ENCODE results near the gene ZDHHC3.
"Not testable (repeated sequence)": the region's sequence is repeated elsewhere in the genome, so short reads cannot be mapped to it uniquely, and the experiment has no call there.

ZDHHC3 gene

DNA sequence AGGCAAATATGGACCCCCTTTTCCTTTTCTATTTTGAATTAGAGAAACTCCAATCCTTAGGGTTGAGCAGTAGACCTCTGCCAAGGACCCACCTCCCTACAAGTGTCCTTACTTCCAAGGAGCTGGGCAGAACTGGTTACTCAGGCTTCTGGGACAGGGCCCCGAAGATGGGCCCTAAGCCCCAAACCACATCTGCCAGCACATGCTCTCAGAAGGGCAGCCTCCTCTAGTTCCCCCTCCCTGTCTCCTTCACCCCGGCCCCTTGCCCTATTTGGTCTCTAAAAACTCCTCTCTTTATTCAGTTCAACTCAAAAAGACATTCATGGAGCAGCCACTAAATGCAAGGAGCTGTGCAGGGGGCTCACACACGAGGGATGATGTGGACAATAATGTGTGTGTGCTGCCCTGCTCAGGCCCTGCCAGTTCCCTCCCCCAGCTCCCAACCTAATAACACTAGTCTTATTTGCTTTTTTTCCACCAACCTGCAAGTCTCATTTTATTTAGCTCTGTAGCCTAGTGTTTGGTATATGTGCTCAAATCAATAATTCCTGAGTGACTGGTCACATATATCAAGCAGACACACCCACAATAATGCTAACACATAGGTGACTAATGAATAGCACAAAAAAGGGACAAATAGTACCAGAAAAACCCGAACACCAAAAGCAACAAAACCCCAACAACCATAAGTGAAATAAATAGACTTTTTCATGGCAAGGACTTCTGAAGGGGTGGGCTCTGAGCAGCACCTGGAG, 12.2 kb downstream of the ZDHHC3 start:
- no peak for DNase-seq (ENCODE audit: low read depth in 2 of 2)

DNA sequence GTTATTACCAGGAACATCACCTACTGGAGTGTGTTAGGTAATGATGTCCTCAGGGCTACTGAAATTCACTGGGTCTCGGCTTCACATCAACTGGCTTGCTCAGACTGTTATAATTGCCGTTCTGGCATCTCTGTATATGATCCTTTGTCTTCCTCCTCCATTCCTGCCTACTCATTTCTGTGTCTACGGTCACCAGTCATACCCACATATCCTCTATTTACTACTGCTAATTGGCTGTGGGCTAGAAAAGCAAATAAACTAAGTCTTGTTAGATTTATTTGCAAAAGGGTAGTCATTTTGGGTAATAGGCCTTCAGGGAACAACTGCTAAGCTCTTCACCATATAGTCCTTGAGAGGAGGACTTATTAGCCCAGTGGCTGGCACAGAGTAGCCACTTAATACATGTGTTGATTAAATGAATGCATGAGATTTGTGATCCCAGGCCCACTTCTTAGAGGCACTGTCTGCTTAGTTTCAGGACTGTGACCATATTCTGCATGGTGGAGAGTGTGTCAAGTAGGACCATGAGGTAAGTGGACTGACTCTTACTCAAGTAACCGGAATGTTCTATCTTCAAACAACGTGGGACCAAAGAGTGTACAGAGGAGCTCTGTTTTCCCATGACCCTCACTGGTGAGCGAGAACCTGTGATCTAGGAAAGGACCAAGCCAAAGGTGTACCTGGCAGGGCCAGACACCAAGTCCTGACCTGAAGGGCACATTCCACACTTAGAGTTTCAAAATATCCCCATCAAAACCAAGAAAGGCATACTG, 13.2 kb downstream of the ZDHHC3 start:
- DNase-seq (ENCODE audit: low read depth in 2 of 2), result no peak

DNA sequence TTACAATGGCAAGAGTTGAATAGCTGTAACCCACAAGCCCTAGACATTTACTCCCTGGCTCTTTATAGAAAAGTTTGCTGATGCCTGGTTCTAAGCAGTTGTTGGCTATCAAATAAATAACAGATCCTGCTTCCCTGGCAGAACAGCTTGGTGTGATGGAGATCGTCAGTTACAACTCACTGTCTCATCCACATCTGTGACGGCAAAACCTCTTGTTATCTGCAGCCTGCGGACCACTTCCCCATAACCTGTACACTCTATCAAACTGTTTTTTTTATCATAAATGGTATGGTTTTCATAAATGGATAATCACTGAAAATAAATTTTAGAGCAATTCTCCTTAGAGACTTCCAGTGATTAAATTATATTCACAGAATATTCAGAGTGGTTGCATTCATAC, 14.1 kb downstream of the ZDHHC3 start:
- DNase-seq (ENCODE audit: low read depth in 2 of 2), result no peak

DNA sequence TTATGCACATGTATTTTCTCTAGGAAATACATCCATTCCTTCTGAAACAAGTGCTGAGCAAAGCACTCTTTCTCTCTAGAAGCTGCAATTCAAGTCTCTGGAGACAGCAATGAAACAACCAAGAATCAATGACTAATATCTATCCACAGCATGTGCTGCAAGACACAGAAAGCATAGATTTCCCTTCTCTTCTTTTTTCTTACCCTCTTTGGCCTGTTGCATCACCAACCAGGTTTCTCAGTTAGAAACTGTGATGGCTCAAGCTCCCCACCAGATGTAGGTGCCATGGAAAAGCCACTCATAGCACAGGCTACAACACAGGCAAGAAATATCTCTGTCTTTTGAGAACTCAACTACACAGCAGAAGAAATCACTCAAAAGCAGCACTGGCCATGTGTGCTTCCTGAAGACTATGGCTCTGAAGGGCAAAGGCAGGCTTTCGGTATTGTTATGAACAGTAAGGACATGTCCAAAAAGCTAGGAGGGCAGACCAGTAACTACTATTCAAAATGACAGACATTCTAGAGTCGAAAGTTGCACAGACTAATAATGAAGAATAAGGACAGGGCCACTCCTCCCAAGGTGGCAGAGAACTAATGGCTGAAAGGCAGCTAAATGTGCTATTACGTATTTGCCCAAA, 15.5 kb downstream of the ZDHHC3 start:
- no peak for DNase-seq (ENCODE audit: low read depth in 2 of 2)

DNA sequence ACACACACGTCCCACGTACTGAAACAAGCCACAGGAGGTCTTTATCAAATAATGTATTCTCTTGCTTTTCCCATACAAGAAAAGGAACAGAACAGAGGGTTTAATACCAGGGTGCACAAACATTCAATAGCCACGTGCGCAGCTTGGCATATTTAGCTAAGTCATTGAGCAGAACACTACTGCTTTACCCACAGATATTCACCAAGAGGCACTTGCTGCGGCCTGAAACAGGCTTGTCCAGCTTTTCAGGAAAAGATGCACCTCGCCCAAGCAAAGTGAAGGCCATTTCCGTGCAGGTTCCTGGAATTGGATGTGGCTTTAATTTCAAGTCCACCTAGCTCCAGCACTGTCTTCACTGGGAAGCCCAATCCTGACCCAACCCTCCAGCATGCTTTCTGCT, 17.6 kb downstream of the ZDHHC3 start:
- no peak for DNase-seq (ENCODE audit: low read depth in 2 of 2)

DNA sequence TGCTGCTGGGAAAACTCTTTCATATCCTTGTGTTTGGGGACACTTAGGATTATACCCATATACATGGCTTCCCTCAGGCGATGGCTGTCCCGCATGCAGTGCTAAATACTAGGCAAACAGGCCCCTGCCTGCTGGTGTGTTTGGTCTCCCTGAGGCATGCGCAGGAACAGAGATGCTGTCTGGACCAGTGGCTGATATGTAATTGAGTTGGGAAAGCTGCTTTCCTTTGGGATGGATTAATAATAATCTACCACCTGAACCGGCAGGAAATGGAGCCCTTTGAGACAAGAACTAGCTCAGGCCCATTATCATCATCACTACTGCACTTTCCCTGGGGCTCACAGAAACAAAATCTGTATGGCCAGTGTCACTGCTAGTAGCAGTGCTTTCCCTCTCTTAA, 18.0 kb downstream of the ZDHHC3 start:
- no peak for DNase-seq (ENCODE audit: low read depth in 2 of 2)

DNA sequence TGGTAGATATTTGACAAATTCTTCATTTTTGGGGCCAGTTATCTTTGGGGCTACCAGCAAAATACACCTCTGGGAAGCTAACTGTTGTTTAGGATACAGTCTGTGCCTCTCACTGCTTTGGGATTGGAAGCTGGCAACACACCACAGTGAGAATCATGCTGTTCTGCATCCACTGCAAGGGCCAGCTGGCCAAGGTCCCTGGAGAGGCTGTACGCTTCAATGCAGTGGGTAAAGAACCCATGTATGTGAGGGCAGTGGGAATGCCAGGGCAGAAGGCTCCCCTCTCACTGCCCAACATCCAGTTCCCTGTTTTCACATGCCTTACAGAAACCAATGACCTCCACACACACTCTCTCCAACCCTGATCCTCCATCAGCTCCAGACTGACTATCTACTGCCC, 20.1 kb downstream of the ZDHHC3 start:
- no peak for DNase-seq (ENCODE audit: low read depth in 2 of 2)

DNA sequence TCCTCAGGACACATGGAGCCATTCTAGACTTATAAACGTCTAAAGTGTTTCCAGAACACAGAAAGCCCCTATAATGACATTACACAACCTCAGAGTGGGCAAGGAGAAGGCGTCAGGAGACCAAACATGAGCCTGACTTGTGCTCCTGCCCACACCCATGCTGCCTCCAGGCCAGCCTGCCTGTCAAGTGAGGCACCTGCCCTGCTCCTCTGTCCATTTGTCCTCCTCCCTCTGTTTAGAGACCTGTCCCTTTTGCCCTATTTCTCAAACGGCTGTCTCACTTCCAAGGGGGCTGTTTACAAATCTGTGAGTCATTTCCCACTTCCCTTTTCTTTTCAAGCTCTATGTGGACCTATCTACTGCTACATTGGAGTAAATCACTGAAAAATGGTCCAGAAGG, 21.0 kb downstream of the ZDHHC3 start:
- no peak for DNase-seq (ENCODE audit: low read depth in 2 of 2)

DNA sequence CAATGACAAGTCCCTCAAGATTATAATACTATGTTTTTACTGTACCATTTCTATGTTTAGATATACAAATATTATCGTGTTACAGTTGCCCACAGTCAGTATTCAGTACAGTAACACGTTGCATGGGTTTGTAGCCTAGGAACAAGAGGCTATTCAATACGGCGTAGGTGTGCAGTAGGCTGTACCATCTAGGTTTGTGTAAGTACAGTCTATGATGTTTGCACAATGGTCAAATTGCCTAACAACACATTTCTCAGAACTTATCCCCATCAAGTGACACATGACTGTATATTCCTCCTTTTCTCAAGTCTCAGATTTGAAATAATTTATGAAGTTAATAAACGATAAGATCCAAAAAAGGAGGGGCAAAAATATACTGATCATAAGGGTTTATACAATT, 21.7 kb downstream of the ZDHHC3 start:
- DNase-seq (ENCODE audit: low read depth in 2 of 2), result no peak

DNA sequence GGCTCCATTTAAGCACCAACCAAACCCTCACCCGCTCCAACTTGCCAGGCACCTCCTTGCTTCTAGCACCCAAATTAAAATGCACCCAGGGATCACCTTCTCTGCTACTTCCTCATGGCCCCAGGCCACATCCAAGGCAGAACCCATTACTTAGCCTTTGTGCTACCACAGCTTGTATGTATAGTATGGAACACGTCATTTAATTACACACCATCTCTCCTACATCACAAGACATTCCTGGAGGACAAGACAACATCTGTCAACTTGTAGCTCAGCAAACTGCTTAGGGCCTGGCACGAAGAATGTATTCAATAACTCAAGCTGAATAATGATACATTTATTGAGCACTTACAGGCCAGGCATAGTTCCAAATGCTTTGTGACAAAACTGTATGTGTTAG, 23.3 kb downstream of the ZDHHC3 start:
- DNase-seq (ENCODE audit: low read depth in 2 of 2), result no peak

DNA sequence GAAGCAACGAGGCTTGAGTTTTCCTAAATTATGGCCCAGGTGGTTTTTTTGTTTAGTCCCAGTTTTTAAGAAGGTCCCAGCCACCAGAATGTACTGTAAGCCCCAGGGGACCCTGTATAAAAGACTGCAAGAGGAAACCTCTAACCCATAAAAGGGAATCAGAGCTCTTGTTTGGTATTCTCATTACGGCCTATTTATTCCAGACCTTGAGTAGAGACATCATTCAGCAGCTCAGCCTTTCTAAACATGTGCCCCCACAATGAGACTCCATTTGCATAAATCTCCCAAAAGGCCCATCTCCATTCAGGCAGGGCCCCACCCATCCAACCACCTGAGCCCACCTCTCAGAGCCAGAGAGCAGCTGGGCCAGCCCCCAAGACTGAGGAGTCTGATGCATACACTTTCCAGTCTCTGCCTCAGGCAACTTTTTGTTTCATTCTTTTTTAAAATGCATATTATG, 25.7 kb downstream of the ZDHHC3 start:
- no peak for DNase-seq (ENCODE audit: low read depth in 2 of 2)

DNA sequence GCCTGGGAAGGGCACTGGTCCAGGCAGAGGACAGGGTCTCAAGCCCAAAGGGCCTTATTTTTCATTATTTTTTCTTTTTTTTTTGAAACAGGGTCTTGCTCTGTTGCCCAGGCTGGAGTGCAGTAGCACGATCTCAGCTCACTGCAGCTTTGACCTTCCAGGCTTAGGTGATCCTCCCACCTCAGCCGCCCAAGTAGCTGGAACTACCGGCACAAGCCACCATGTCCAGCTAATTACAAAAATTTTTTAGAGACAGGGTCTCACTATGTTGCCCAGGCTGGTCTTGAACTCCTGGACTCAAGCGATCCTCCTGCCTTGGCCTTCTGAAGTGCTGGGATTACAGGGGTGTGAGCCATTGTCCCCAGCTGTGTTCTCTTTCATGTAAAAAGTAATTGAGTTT, 26.2 kb downstream of the ZDHHC3 start:
- DNase-seq (ENCODE audit: low read depth in 2 of 2), result not testable (repeated sequence)

DNA sequence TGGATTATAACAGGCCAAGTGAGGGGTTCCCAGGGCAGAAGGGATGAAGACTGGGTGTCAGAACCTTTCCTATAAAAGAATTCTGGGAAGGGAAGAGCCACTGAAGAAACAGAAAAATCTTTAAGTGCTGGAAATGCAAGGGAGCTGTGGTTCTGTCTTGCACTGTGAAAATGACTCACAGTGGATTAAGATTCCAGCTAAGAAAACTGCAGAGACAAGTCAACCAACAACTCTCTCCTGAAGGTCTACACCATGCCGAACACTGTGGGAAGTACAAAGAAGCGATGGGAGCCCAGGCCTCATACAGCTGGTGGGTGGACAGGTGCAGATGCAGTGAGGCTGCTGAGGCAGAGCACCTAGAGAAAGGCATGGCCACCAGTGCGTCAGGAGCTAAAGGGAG, 27.7 kb downstream of the ZDHHC3 start:
- no peak for DNase-seq (ENCODE audit: low read depth in 2 of 2)

DNA sequence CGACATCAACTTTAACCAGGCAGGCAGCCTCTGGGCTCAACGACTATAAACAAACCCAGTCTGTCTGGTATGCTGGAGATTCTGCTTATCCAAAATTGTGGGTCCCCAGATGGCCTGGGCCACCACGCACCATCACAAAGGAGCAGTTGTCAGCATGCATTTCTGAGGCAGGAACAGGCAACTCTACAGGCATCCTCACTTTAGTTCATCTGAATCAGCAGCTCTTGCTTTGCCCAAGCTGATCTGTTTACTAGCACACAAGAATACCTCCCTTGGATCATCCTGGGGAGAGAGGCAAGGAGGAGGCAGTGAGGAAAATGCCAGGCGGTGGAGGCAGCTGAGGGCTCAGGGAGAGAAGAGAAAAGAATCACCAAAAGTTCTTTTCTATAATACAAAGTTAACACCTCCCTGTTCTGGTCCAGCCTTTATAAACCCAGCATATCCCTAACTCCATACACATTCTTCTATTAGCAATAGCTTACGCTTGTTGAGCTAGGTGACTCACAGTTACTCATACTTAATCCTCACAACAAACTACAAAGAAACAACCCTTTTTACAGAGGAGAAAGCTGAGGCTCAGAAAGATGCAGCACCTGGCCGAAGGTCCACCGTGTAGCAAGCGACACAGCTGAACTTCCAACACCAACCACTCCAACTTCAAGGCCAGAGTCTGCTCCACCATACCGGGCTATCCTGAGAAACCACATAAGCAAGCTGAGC, 33.6 kb downstream of the ZDHHC3 start:
- DNase-seq (ENCODE audit: low read depth in 2 of 2), result no peak

DNA sequence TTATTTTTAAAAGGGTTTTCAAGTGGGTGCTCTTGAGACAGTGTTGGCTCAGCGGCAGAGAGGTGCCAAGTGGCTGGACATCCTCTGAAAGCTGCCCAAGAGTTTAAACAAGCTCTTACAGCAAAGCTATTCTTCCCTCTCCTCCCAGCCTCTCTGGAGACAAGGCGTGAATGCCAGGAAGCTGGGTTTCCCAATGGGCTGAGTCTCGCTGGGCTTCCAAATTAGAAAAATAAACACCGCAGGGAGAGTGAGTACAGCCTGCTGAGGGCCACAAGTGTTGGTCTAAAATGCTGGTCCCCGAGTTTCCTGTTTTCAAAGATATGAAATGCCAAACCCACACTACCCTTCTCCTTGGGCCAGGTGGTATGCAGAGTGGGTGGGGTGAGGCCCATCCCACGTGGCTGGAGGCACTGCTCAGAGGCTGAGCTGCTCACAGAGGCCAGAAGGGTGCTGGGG, 36.4 kb downstream of the ZDHHC3 start:
- DNase-seq (ENCODE audit: low read depth in 2 of 2), result no peak

DNA sequence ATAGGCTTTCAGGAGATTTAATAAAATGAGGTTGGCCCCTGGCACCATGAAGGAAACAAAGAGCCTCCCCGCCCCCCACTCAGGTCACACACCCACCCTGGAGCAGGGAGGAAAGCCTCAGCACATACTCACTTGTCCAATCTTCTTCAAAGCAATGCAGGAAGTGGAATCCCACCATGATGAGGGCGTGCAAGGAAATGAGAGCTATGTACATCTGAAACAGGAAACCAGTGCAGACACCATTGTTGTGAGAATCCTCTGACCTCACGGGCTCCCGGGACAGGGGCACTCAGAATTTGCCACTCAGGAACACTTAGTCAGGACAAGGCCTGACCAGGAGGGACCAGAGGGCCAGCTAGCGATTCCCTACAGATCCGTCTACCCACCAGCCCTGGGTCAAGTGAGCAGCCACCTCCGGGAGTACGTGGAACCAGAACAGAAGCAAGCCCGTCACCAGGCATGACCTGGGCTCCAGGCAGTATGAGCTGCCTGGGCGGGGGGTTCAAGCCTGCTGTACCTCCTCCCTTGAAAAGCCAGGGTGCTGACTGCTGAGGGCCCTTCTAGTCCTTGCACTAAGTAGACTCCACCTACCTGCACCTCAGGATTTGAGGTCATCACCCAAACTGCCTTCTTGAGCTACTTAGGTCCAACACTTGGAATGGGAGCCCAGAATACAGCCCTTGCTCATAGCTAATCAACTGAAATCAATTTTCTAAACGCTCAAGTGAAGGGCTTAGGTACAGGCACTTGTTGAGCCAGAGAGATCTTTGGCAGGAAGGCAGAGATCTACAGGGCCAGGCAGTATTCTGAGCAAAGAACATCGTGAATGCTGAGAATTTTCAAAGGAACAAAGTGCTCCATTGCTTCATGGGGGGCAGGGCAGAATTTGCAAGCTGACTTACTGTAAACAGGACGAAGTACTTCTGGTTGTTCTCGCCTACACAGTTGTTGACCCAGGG, 42.7 kb downstream of the ZDHHC3 start:
- DNase-seq (ENCODE audit: low read depth in 2 of 2), result no peak

DNA sequence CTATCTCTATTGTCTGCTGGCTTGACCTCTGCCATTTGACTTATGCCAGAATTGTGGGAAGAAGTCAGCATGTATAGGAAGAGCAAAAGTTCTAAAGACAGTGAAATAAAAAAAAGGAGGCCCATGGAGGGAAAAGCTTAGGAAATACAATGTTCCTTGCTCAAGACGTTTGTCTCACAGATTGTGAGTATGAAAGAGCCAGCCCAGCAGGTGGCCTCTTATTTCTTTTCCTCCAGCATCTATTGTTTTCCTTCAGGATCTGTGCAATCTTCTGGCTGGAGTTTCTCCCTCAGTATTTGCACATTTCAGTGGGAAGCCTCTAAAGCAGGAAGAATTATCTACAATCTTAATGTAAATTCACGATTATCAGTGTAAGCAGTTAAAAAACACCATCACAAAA, 43.7 kb downstream of the ZDHHC3 start:
- no peak for DNase-seq (ENCODE audit: low read depth in 2 of 2)

DNA sequence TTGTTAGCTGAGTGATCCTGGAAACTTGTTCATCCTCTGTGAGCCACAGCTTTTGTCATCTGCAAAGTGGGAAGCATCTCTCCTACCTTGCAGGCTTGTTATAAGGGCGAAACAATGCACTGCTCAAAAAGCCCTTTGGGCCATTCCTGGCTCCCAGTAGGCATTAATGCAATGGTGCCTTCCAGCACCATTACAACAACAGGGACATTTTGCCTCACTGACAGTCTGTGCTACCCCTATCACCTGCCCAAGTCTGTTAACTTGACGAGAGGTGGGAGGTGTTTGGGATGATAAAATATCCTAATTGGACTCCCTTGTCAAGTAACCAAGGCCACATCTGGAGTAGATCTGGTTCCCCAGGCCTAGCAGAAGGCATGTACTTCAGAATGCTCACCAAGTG, 44.2 kb downstream of the ZDHHC3 start:
- DNase-seq (ENCODE audit: low read depth in 2 of 2), result no peak

DNA sequence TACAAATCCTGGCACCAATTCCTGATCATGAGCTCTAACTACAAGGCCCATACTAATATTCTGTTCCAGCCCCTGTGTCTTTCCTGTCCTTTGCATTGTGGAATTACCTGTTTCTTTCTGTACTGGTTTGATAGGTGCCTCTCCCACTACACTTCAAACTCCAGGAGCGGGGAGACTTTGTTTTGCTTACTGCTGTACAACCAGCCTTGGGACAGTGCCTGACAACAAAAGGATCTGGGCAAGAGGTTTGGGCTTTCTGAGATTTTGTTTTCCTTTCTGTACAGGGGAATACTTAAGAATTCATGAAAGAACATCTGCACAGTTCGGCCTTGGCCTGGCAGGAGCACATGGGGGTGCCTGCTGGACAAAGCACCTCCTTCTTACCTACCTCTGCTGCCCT, 45.1 kb downstream of the ZDHHC3 start:
- no peak for DNase-seq (ENCODE audit: low read depth in 2 of 2)

DNA sequence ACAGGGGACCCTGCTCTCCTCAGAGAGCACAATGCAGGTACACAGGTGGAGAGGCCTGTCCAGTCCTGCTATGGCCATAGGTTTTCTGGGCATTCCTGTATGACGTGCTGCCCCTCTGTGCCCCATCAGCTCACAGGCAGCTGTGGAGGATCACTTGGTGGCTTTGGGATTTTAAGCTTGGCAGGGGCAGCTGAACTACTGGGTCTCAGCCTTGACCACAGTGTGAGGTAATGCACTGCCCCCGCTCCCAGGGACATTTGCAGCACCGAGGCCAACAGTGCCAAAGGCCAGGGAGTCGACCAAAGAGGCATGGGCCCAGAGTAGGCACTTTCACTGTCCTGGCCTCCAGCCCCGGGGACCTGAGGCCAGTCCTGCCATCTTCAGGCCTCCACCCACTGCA, 46.2 kb downstream of the ZDHHC3 start:
- no peak for DNase-seq (ENCODE audit: low read depth in 2 of 2)

DNA sequence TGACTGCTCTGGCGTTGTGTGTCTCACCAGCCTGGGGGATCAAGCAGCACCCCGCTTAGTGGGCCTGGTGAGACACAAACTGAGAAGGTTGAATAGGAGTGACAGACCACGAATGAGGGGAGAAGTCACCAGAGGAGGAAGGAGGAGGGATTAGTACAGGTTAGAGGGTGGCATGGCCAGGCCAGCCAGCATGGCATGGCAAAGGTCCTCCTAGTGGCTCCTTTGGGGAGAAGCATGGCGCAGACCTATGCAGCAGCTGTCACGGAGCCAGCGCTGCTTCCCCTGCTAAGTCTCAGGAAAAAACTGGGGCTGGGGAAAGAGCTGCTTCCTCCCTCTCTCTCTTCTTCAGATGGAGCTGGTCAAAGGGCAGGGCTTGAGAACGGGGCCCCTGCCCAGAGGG, 48.6 kb downstream of the ZDHHC3 start:
- DNase-seq (ENCODE audit: low read depth in 2 of 2), result no peak

All from activated CD8-positive, alpha-beta memory T cell treated with anti-CD3 and anti-CD28 coated beads for 4 hours (primary cell).